ENCODE data around the gene TBXAS1. TPM values are rescaled to one million over a fixed set of nuclear protein-coding genes. Genes with fewer than 3 reads are reported as not detected.

TBXAS1 gene
- total and polyA plus RNA-seq, 4 donors = 4.1 to 22.4 (median 12.2) TPM

DNA sequence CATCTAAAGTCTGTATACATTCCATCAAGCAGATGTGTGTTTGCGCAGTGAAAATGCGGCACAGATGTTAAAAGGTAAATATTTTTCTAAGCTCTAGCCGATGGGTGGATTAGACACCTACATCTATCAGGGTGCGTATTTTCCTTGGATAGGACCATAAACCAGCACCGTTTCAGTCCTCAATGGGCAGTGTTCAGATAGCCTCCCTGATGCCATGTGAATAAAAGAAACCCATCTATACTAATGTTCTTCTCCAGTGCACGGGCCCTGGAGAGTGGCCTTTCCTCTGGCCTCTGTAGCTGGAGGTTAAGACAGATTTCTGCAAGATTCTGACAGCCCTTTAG, 130.2 kb downstream of the TBXAS1 start:
- no peaks in the 10 kb centered on the region for H3K9me3 ChIP-seq (ENCODE audit: control insufficient read depth in 4 of 4, low read length in 3 of 4)
- no peaks in the 10 kb centered on the region for H3K36me3 ChIP-seq (ENCODE audit: control insufficient read depth in 4 of 4, insufficient read depth in 3 of 4, low read depth in 1 of 4, low read length in 3 of 4)
- DNase-seq (ENCODE audit: low spot score) = no peak
- WGBS = 73% methylated on average over 6 of the region's 6 CpGs
- H3K27me3 ChIP-seq (ENCODE audit: control insufficient read depth in 4 of 4, insufficient read depth in 4 of 4, low read length in 3 of 4) = no peaks in the 10 kb centered on the region
- no peak overlapping the region for H3K27ac ChIP-seq (ENCODE audit: low read depth in 1 of 2, low read length in 2 of 2)
- no peaks in the 10 kb centered on the region for H3K4me1 ChIP-seq (ENCODE audit: control insufficient read depth in 4 of 4, insufficient read depth in 4 of 4, low read length in 3 of 4)
- no peak overlapping the region for H3K4me3 ChIP-seq (ENCODE audit: low read depth in 1 of 3, low read length in 3 of 3)
- TF ChIP-seq CTCF (IDR thresholded peaks at IDR 0.05; ENCODE audit: low read depth, low read length, missing input control) = no peak
- no peak for TF ChIP-seq GABPA (IDR thresholded peaks at IDR 0.05 in 1 of 2, conservative IDR thresholded peaks at IDR 0.05 in 1 of 2)
- TF ChIP-seq JUND (IDR thresholded peaks at IDR 0.05) = no peak
- TF ChIP-seq EGR1 (IDR thresholded peaks at IDR 0.05; ENCODE audit: low read depth in 2 of 2) = no peak
- TF ChIP-seq YY1 (IDR thresholded peaks at IDR 0.05) = no peak
- TF ChIP-seq RAD21 (IDR thresholded peaks at IDR 0.05) = no peak
- TF ChIP-seq ATF3 (IDR thresholded peaks at IDR 0.05) = no peak
- no peak for TF ChIP-seq NR2F2 (IDR thresholded peaks at IDR 0.05)
- TF ChIP-seq FOXA1 (IDR thresholded peaks at IDR 0.05) = no peak
- TF ChIP-seq, protein P1, sequence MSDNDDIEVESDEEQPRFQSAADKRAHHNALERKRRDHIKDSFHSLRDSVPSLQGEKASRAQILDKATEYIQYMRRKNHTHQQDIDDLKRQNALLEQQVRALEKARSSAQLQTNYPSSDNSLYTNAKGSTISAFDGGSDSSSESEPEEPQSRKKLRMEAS (IDR thresholded peaks at IDR 0.05) = no peak
- no peak for TF ChIP-seq HNF4A (conservative IDR thresholded peaks at IDR 0.05)
- no peak overlapping the region for H3K9ac ChIP-seq (ENCODE audit: low read depth in 1 of 2, low read length in 2 of 2)

- 80% methylated on average over 5 of the region's 5 CpGs for WGBS
- Histone ChIP-seq H3K36me3 (ENCODE audit: control insufficient read depth in 4 of 4, insufficient read depth in 3 of 4, low read depth in 1 of 4, low read length in 3 of 4) (no peaks in the 10 kb centered on the region), H3K27me3 (ENCODE audit: control insufficient read depth in 4 of 4, insufficient read depth in 4 of 4, low read length in 3 of 4) (no peaks in the 10 kb centered on the region)
Measured at GRCh38 chr7:139959718-139960117, 130.7 kb downstream of the TBXAS1 start.

More at GRCh38 chr7:139959718-139960117, 130.7 kb downstream of the TBXAS1 start:
- no peak for TF ChIP-seq RXRA (IDR thresholded peaks at IDR 0.05)
- TF ChIP-seq CTCF (IDR thresholded peaks at IDR 0.05; ENCODE audit: low read depth, low read length, missing input control) = no peak
- no peak for TF ChIP-seq JUND (IDR thresholded peaks at IDR 0.05)
- no peak for TF ChIP-seq SP1 (IDR thresholded peaks at IDR 0.05)
- TF ChIP-seq, protein P1 (IDR thresholded peaks at IDR 0.05) = no peak
- H3K27ac ChIP-seq (ENCODE audit: low read depth in 1 of 2, low read length in 2 of 2) = no peak overlapping the region
- H3K9ac ChIP-seq (ENCODE audit: low read depth in 1 of 2, low read length in 2 of 2) = no peak overlapping the region
- no peaks in the 10 kb centered on the region for H3K9me3 ChIP-seq (ENCODE audit: control insufficient read depth in 4 of 4, low read length in 3 of 4)
- DNase-seq (ENCODE audit: low spot score) = no peak
- H3K4me1 ChIP-seq (ENCODE audit: control insufficient read depth in 4 of 4, insufficient read depth in 4 of 4, low read length in 3 of 4) = no peaks in the 10 kb centered on the region
- H3K4me3 ChIP-seq (ENCODE audit: low read depth in 1 of 3, low read length in 3 of 3) = no peak overlapping the region

Data from liver (tissue), 9 donors.